ENCODE data around the gene LUZP2. TPM values are rescaled to one million over a fixed set of nuclear protein-coding genes. Genes with fewer than 3 reads are reported as not detected.

LUZP2 gene
- total RNA-seq, 6 donors from 2014 or later: 0.20 to 0.46 (median 0.23) TPM; not detected in 3

DNA sequence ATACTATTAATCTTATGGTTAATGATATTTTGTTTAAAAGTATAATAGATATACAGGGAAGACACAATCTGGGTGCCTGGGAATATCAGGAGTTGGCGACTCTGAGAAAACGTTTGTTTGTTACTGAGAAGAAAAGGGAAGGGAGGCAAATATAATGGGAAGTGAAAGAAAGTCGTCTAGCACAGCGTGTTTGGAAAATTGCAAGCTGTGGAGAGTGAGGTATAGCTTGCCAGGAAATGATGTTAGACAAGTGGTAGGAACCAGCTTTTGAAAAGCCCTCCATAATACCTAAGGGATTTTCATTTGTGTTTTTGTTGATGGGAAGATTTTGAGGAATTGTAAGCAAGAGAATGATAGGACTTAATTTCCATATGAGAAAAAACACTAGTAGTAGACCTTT lies 322.2 kb downstream of the LUZP2 start:
- no peaks in the 10 kb centered on the region for H3K9me3 ChIP-seq
- DNase-seq: no peak

GRCh38 chr11:24819863-24820434 lies 323.1 kb downstream of the LUZP2 start:
- Histone ChIP-seq H3K36me3 (no peaks in the 10 kb centered on the region), H3K4me3 (no peak overlapping the region), H3K4me1 (no peaks in the 10 kb centered on the region), H3K27me3 (no peaks in the 10 kb centered on the region), H3K27ac (no peak overlapping the region), H3K9me3 (no peaks in the 10 kb centered on the region)
- 58 to 67% methylated on average over 4 of the region's 4 CpGs for WGBS, 2 donors
- DNase-seq: no peak
- ATAC-seq (ENCODE audit: low FRiP score in 2 of 2): no peak
- TF ChIP-seq POLR2A (IDR thresholded peaks at IDR 0.05): no peak
- no peak for TF ChIP-seq EP300 (IDR thresholded peaks at IDR 0.05)
- TF ChIP-seq, protein P1, sequence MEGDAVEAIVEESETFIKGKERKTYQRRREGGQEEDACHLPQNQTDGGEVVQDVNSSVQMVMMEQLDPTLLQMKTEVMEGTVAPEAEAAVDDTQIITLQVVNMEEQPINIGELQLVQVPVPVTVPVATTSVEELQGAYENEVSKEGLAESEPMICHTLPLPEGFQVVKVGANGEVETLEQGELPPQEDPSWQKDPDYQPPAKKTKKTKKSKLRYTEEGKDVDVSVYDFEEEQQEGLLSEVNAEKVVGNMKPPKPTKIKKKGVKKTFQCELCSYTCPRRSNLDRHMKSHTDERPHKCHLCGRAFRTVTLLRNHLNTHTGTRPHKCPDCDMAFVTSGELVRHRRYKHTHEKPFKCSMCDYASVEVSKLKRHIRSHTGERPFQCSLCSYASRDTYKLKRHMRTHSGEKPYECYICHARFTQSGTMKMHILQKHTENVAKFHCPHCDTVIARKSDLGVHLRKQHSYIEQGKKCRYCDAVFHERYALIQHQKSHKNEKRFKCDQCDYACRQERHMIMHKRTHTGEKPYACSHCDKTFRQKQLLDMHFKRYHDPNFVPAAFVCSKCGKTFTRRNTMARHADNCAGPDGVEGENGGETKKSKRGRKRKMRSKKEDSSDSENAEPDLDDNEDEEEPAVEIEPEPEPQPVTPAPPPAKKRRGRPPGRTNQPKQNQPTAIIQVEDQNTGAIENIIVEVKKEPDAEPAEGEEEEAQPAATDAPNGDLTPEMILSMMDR (IDR thresholded peaks at IDR 0.05): no peak
- TF ChIP-seq POLR2AphosphoS5 (IDR thresholded peaks at IDR 0.05): no peak

More for the DNA sequence above, 322.2 kb downstream of the LUZP2 start:
- WGBS, 2 donors: 14 to 15% methylated on average over 4 of the region's 4 CpGs
- Histone ChIP-seq H3K27me3 (no peaks in the 10 kb centered on the region), H3K36me3 (no peaks in the 10 kb centered on the region), H3K4me3 (no peak overlapping the region), H3K4me1 (no peaks in the 10 kb centered on the region), H3K27ac (no peak overlapping the region)
- no peak for ATAC-seq (ENCODE audit: low FRiP score in 2 of 2)
- TF ChIP-seq, protein P1 (IDR thresholded peaks at IDR 0.05): no peak
- TF ChIP-seq EP300 (IDR thresholded peaks at IDR 0.05): no peak
- TF ChIP-seq POLR2A (IDR thresholded peaks at IDR 0.05): no peak
- no peak for TF ChIP-seq POLR2AphosphoS5 (IDR thresholded peaks at IDR 0.05)

DNA sequence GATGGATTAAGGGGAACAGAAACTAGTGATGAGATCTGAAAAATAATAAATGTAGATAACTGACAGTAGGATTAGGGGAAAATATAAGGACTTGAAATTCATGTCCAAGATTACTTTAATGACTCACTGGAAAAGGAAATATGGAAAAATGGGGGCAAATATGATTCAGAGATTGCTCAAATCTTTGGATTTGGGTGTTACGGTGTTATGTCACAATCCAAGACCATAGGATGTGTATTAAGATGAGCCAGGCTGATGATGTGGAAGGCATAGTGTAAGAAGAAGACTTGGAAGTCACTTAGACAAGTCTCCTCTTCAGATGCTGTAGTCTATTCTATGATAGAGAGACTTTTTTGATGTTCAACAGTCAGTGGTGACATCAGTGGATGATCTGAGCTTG lies 323.7 kb downstream of the LUZP2 start:
- 35 to 92% methylated on average over 1 of the region's 1 CpG for WGBS, 2 donors
- Histone ChIP-seq H3K4me1 (no peaks in the 10 kb centered on the region), H3K4me3 (no peak overlapping the region), H3K9me3 (no peaks in the 10 kb centered on the region), H3K27ac (no peak overlapping the region), H3K36me3 (no peaks in the 10 kb centered on the region), H3K27me3 (no peaks in the 10 kb centered on the region)
- ATAC-seq (ENCODE audit: low FRiP score in 2 of 2): no peak
- DNase-seq: no peak
- no peak for TF ChIP-seq POLR2AphosphoS5 (IDR thresholded peaks at IDR 0.05)
- TF ChIP-seq POLR2A (IDR thresholded peaks at IDR 0.05): no peak
- TF ChIP-seq, protein P1 (IDR thresholded peaks at IDR 0.05): no peak
- TF ChIP-seq EP300 (IDR thresholded peaks at IDR 0.05): no peak

GRCh38 chr11:24828938-24829605 lies 332.2 kb downstream of the LUZP2 start:
- DNase-seq (no peak), ATAC-seq (ENCODE audit: low FRiP score in 2 of 2) (no peak)
- Histone ChIP-seq H3K36me3 (no peaks in the 10 kb centered on the region), H3K27me3 (no peaks in the 10 kb centered on the region), H3K4me3 (no peak overlapping the region), H3K27ac (no peak overlapping the region), H3K9me3 (no peaks in the 10 kb centered on the region), H3K4me1 (peaks cover 0 to 4% (median 0%) of the 10 kb centered on the region in 4 donors)
- no peak for TF ChIP-seq POLR2A (IDR thresholded peaks at IDR 0.05)
- TF ChIP-seq POLR2AphosphoS5 (IDR thresholded peaks at IDR 0.05): no peak
- TF ChIP-seq, protein P1 (IDR thresholded peaks at IDR 0.05): no peak
- TF ChIP-seq EP300 (IDR thresholded peaks at IDR 0.05): no peak
- WGBS, 2 donors: 17 to 29% methylated on average over 2 of the region's 2 CpGs
